SU-DHL-6 (cell line): Measurements from ENCODE around the gene COG4.

Experiments used
- H2AFZ ChIP-seq: fragments of 200-600 bp; sonication (generic); 2 replicates; pipeline ENCODE4 v1.6.1; 2014; ENCODE audit warnings: low read depth, mild to moderate bottlenecking, moderate library complexity, mixed read lengths, antibody characterized with exemption, low read length; ENCODE audit not compliant: severe bottlenecking
- H3F3A ChIP-seq: fragments of 200-600 bp; shearing (Covaris generic); 2 replicates; pipeline ENCODE4 v1.6.0; 2016; ENCODE audit warnings: antibody characterized with exemption, mild to moderate bottlenecking; ENCODE audit not compliant: insufficient read depth
- H3K27ac ChIP-seq: fragments of 200-600 bp; sonication (generic); 2 replicates; pipeline ENCODE4 v1.5.1; 2016; ENCODE audit warnings: low read depth, mild to moderate bottlenecking, low read length, moderate library complexity, mixed read lengths
- H3K27me3 ChIP-seq: fragments of 200-600 bp; sonication (generic), shearing (Covaris generic); 2 replicates; pipeline ENCODE4 v1.6.0; 2014; ENCODE audit warnings: mild to moderate bottlenecking, low read length
- H3K36me3 ChIP-seq: fragments of 200-600 bp; sonication (generic); 2 replicates; pipeline ENCODE4 v1.6.1; 2014; ENCODE audit warnings: mild to moderate bottlenecking, low read length, mixed read lengths
- H3K4me2 ChIP-seq: fragments of 300-600, 200-600 bp; shearing (Covaris generic), sonication (generic); 2 replicates; pipeline ENCODE4 v1.6.0; 2014; ENCODE audit warnings: low read length, low read depth, mild to moderate bottlenecking; ENCODE audit not compliant: poor library complexity, severe bottlenecking
- H3K4me3 ChIP-seq: fragments of 200-600 bp; sonication (generic); 2 replicates; pipeline ENCODE4 v1.5.1; 2014; ENCODE audit warnings: antibody characterized with exemption, low read length, mild to moderate bottlenecking, mixed read lengths; ENCODE audit not compliant: insufficient read depth, poor library complexity, severe bottlenecking
- H3K79me2 ChIP-seq: fragments of 200-600 bp; sonication (generic); 2 replicates; pipeline ENCODE4 v1.6.1; 2014; ENCODE audit warnings: mild to moderate bottlenecking, low read length, moderate library complexity; ENCODE audit not compliant: insufficient read depth
- H3K9ac ChIP-seq: fragments of 200-600 bp; sonication (generic); 2 replicates; pipeline ENCODE4 v1.7.0; 2014; ENCODE audit warnings: mild to moderate bottlenecking, low read length
- H3K9me2 ChIP-seq: fragments of 200-600 bp; sonication (generic); replicated peaks from 2 replicates; pipeline ENCODE4 v1.6.1; 2014; ENCODE audit warnings: low read length; ENCODE audit not compliant: insufficient read depth
- H3K9me3 ChIP-seq: fragments of 200-600 bp; sonication (generic); 2 replicates; pipeline ENCODE4 v1.6.1; 2014; ENCODE audit warnings: low read length, mixed read lengths; ENCODE audit not compliant: insufficient read depth
- H4K20me1 ChIP-seq: fragments of 200-600 bp; sonication (generic); 2 replicates; pipeline ENCODE4 v1.6.1; 2014; ENCODE audit warnings: low read depth, mild to moderate bottlenecking, antibody characterized with exemption, low read length, moderate library complexity, mixed read lengths
- EZH2phosphoT487 ChIP-seq: fragments of 200-600 bp; sonication (generic), shearing (Covaris generic); conservative IDR thresholded peaks from 2 replicates; pipeline ENCODE4 v1.6.1; 2018; ENCODE audit warnings: mild to moderate bottlenecking, antibody characterized with exemption, low read length, moderate library complexity, mixed read lengths
- TF ChIP-seq, protein P1 (sequence below): fragments of 200-600 bp; sonication (generic); IDR thresholded peaks from one replicate; pipeline ENCODE4 v1.5.1; 2017; ENCODE audit warnings: antibody characterized with exemption, mild to moderate bottlenecking, low read length, moderate library complexity; ENCODE audit not compliant: insufficient read depth, poor library complexity, severe bottlenecking

The COG4 gene

DNA sequence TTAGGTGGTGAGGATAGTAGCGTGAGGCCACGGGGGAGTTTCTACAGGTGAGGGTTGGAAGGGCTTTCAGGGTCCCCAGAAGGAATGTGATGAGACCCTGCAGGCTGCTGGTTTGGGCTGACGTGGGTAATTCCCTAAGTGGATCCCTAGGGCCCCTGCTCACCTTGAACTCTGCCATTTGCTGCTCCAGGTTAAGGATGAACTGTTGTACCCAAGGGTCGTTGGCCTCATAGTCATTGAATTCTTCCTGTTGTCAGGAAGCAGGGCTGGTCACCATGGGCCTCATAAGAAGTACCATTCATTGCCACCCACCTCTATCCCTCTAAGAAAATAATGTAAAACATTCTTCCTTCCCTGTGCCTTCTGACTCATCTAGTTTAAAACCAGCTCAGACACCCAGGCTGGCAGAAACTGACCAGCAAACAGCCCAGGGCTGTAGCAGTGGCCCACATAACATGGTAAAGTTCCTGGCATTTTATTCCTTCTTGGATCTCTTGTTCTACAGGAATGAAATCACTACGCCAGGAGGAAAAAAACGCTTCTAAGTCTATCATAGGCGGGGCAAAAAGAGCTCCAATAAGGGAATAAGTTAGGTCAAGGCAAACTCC, 41.3 kb downstream of the COG4 start:
- Histone ChIP-seq H3K9me2 (no peaks in the 10 kb centered on the region), H3K4me3 (no peak overlapping the region), H2AFZ (no peak overlapping the region), H3K9ac (no peak overlapping the region), H3K9me3 (no peaks in the 10 kb centered on the region), H3K4me2 (no peak overlapping the region), H4K20me1 (no peaks in the 10 kb centered on the region), H3K27ac (no peak overlapping the region), H3K79me2 (no peaks in the 10 kb centered on the region), H3K36me3 (no peaks in the 10 kb centered on the region), H3K27me3 (no peaks in the 10 kb centered on the region), H3F3A (0 out of 2 replicates have a peak, but pooled peaks cover 8% of the 10 kb centered on the region)
- TF ChIP-seq EZH2phosphoT487, result no peak
- TF ChIP-seq, protein P1, sequence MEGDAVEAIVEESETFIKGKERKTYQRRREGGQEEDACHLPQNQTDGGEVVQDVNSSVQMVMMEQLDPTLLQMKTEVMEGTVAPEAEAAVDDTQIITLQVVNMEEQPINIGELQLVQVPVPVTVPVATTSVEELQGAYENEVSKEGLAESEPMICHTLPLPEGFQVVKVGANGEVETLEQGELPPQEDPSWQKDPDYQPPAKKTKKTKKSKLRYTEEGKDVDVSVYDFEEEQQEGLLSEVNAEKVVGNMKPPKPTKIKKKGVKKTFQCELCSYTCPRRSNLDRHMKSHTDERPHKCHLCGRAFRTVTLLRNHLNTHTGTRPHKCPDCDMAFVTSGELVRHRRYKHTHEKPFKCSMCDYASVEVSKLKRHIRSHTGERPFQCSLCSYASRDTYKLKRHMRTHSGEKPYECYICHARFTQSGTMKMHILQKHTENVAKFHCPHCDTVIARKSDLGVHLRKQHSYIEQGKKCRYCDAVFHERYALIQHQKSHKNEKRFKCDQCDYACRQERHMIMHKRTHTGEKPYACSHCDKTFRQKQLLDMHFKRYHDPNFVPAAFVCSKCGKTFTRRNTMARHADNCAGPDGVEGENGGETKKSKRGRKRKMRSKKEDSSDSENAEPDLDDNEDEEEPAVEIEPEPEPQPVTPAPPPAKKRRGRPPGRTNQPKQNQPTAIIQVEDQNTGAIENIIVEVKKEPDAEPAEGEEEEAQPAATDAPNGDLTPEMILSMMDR, result no peak

DNA sequence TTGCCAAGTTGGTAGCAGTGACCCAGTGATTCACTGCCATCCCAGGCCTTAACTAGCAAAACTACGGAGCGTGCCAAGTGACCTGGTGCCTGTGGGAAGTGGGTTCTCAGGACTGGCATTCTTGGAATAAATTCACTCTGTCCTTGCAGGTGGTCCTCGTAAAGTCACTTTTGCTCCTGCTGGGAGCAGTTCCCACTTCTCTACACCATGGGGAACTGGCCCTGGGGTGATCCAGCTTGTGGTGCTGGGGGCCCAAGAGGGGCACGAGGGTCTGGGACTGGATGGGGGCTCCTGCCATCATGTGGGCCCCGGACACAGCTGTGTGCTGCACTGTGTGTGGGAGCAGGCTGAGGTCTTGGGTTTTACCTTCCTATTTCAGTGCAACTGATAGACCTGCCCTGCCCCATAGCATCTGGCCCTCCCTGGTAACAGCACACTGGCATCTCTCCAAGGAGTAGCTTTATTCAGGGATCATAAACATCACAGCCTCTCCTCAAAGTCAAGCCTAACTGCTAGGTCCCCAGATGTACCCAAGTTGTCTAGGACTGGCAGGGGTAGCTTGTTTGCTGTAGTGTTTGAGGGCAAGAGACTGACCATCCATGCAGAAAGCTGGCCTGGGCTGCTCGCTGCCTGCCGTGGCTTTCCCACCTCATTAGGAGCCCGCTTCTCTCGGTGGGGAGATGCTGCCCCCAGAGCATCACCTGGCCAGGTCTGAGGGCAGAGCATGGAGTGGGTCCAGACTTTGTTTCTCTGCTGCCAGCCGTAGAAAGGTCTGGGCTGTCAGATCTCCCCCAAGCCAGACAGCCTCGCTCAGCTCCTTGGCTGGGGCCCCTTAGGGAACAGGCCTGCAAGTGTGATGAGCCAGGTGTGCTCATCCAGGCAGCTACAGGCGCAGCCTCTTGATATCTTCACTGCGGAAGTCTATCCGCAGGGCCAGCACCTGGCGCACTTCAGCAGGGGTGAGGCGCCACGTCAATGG, 42.9 kb downstream of the COG4 start:
- H3K36me3 ChIP-seq, result no peaks in the 10 kb centered on the region
- TF ChIP-seq, protein P1, result no peak
- no peak for TF ChIP-seq EZH2phosphoT487

DNA sequence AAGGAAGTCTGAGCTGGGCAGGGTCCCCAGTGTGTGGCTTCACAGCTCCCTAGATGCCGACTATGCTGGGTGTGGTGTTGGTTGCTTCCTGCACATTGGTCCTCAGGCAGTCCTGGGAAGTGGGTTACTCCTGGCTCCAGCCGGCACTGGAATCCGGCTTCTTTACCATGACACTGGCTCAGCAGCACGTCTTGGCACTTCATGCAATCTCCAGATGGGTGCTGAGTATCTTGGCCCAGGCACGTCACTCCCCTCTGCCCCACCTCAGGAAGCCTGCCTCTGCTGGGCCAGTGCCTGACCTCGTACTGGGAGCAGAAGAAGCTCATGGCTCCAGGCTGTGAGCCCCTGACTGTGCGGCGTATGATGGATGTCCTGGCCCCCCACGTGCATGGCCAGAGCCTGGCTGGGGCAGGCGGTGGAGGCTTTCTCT, 44.4 kb downstream of the COG4 start:
- H3K27ac ChIP-seq, result no peak overlapping the region
- no peaks in the 10 kb centered on the region for H3K36me3 ChIP-seq
- no peaks in the 10 kb centered on the region for H3K9me3 ChIP-seq
- no peaks in the 10 kb centered on the region for H3K27me3 ChIP-seq
- no peak for TF ChIP-seq EZH2phosphoT487
- TF ChIP-seq, protein P1, result no peak
- H3K4me3 ChIP-seq, result no peak overlapping the region
- H4K20me1 ChIP-seq, result no peaks in the 10 kb centered on the region
- H3F3A ChIP-seq, result no peaks in the 10 kb centered on the region
- H3K79me2 ChIP-seq, result no peaks in the 10 kb centered on the region
- H3K4me2 ChIP-seq, result no peak overlapping the region
- no peak overlapping the region for H2AFZ ChIP-seq
- no peak overlapping the region for H3K9ac ChIP-seq
- no peaks in the 10 kb centered on the region for H3K9me2 ChIP-seq

More for the DNA sequence above, 42.9 kb downstream of the COG4 start:
- Histone ChIP-seq H3K9me2 (no peaks in the 10 kb centered on the region), H2AFZ (no peak overlapping the region), H3F3A (0 out of 2 replicates have a peak, but pooled peaks cover 8% of the 10 kb centered on the region), H3K27ac (no peak overlapping the region), H3K9me3 (no peaks in the 10 kb centered on the region), H3K9ac (no peak overlapping the region), H4K20me1 (no peaks in the 10 kb centered on the region), H3K4me2 (no peak overlapping the region), H3K4me3 (no peak overlapping the region), H3K27me3 (no peaks in the 10 kb centered on the region), H3K79me2 (no peaks in the 10 kb centered on the region)
